Measurements from ENCODE around the gene GTF2H1.
"Not testable (repeated sequence)": the region's sequence is repeated elsewhere in the genome, so short reads cannot be mapped to it uniquely, and the experiment has no call there.

GTF2H1 gene

DNA sequence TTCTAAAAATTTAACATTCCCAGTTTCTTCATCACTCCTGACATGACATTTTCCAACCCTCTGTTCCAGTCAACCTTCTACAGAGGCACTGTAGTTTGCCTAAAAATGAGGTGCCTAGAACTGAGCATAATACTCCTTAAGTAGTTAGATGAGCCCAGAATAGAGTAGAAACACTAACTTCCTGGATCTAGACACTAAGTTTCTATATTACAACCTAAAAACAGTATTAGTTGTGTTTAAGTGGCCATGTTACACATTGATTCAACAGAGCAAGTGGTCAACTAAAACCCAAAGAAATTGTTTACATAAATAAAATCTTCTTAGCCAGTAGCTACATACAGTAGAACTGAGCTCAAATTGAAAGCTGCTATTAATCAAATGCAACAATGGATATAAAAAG lies 1.8 kb upstream of the GTF2H1 start:
- no peak for DNase-seq

DNA sequence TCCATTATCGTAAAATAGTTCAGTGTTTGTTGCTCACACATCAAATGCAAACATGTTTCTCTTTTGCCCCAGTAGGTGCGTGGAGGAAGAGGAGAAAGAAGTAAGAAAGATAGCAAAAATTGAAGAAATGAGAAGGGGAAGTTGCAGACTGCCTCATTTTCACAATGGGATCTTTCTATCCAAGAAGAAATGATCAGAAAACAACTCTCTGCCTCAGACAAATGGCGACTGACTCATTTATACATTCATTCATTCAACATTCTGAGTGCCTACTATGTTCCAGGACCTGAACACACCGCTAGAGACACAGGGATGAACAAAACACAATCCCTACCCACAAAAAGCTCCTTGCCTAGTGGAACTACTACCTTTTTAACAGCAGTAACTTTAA lies 794 bp upstream of the GTF2H1 start:
- DNase-seq = no peak

DNA sequence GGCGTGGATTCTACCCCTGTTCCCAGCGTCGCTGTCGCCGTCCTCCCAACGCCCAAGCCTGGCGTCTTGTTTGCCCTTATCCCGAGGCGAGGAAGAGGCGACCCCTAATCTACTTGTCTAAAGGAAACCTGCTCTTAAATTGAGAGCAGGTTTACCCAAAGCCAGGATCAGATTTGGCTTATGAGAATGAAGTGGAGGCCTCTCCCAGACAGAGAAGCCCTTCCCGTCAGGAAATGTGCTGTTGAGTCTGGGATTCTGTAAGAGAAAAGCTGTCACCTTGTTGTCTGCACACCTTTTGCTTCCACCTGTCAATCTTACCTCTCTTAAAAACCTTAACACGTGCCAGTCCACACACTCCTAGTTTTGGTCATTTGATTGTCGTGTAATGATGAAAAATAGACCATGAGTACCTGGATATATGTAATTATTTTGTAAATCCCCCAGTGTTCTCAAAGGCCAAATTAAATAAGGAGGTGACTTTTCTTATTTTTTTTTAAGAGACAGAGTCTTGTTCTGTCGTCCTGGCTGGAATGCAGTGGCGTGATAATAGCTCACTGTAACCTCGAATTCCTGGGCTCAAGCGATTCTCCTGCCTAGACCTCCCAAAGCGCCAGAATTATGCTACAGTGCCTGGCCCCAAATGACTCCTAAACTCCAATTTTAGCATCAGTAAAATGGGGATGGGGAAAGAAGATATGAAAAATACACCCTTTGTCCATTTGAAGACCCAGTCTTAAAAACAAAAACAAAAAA lies 627 bp downstream of the GTF2H1 start:
- no peak for DNase-seq

DNA sequence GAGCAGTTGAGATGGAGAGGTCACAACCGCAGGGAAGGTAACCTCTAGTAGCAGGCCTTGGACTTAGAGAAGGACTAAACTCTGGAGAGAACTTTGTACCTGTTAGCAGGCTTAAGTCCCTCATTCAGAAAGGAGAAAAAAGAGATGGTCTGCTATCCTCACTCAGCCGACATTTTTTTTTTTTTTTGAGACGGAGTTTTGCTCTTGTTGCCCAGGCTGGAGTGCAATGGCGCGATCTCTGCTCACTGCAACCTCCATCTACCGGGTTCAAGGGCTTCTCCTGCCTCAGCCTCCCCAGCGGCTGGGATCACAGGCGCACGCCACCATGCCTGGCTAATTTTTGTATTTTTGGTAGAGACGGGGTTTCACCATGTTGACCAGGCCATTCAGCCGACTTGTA lies 1.5 kb downstream of the GTF2H1 start:
- DNase-seq = not testable (repeated sequence)

DNA sequence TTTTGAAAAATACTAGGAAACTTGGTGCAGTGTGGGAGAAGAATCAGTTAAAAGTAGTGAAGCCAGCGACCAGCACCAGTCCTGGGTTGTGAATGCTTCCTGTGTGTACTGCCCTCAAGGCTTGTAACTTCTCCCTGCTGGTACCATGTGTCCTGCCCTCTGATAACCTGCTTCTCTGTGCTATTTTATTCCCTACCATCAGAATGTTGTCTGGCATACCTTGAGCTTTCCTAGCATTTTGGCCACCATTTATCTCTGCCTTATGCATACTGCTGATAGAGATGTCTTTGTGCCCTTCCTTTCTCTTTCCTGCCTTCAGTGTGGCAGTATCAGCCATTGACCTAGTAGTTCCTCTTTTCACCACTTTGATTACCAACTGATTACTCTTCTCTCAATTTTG lies 2.0 kb downstream of the GTF2H1 start:
- no peak for DNase-seq

DNA sequence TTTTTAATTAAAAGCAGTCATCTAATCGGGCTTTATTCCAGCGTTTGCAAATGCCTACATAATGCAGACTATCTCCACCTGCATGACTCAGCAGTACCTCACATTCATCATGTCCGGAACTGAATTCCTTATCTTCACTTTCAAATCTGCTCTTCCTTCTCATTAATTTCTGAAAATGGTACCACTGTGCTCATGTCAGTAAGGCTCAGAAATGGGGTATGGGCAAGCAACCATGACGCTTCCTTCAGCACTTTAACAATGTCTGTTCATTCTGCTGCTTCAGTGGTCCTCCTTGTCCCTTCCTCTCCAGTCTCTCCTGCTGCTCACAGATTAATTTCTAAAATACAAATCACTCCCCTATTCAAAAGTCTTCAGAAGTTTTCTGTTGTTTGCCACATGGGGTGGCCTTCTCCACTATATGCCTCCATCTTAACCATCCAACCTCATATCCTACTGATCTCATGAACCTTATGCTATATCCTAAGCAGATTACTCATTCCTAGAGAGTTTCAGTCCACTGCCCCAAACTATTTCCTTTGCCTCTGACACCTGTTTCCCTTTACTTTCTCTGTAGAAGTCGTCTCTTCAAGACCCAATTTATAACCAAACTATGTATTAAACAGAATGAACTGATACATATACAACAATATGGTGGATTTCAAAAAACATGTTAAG lies 7.0 kb downstream of the GTF2H1 start:
- DNase-seq = no peak

DNA sequence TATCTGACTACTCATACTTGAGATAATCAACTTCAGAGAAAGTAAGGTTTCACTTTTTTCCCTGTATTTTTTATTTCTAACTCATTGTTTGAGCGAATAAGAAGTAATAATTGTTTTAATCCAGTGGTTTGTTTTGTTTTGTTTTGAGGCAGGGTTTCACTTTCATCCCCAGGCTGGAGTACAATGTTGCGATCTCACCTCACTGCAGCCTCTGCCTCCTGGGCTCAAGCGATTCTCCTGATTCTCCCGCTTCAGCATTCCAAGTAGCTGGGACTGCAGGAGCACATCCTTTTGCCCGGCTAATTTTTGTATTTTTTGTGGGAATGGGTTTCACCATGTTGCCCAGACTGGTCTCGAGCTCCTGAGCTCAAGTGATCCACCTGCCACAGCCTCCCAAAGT lies 8.6 kb downstream of the GTF2H1 start:
- no peak for DNase-seq

DNA sequence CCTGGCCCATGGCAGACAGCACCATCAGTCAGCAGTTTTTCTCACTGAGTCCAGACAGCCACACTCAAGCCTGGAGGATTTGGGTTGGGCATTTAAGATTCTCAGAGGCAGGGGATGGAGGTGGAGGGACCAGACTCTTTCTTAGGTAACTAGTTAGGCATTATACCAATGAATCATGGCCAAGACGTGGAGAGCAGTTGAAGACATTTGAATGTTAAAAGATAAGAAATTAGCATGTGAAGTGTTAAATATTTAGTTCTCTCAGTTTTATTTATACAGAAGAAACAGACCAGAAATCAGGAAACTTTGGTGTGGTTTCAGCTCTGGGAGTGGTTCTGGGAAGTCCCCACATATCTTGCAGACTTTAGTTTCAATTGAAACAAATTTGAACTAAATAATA lies 9.9 kb downstream of the GTF2H1 start:
- DNase-seq = peak; percentile 8

DNA sequence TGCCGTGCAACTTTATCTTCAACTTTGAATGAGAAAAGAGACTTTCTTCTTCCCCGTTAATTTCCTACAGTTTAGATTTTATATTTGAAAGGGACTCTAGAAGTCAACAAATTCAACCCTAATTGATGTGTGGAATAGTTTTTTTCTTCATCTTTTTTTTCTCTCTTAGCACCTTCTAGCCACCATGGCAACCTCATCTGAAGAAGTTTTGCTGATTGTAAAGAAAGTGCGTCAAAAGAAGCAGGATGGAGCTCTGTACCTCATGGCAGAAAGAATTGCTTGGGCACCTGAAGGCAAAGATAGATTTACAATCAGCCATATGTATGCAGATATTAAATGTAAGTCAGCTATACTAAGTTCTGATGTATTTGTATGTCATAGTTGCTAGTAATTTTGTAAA lies 10.5 kb downstream of the GTF2H1 start:
- no peak for DNase-seq

DNA sequence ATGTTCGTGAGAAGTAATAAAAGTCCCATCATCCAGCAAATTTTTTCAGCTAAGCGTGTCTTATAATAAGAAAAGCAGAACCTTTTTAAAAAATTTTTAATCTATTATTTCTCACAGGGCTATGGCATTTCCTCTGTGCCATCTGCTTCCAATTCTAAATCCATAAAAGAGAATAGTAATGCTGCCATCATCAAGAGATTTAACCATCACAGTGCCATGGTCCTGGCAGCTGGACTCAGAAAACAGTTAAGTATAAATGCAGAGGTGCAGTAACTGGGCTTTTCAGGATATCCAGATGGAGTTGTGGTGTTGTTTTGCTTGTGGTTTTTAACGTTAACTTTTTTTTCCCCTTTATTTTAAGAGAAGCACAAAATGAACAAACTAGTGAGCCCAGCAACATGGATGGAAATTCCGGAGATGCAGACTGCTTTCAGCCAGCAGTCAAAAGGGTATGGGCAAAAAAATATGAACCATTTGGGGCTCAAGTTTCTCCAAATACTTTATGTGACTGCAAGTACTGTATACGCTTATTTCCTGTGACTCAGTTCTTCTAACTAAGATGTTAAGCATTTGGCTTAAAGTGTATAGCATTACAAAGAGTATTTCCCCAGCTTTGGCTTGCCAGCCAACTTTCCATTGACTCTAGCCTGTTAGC lies 25.2 kb downstream of the GTF2H1 start:
- DNase-seq = no peak

DNA sequence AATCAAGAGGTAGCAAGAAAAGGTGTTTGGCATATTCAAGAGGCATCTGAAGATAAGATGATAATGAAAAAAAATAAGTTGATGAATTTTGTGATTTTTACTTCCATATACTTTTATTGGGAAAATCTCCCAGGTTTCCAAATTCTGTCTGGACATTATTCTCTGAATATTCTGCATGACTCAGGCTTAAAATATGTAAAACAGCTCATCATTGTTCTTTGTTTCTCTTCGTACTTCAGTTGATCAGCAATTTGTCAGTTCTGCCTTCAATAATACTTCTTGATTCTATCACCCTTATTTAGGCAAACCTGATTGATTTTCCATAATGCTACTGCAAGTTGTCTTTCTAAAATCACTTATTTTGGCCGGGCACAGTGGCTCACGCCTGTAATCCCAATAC lies 30.2 kb downstream of the GTF2H1 start:
- DNase-seq = no peak

DNA sequence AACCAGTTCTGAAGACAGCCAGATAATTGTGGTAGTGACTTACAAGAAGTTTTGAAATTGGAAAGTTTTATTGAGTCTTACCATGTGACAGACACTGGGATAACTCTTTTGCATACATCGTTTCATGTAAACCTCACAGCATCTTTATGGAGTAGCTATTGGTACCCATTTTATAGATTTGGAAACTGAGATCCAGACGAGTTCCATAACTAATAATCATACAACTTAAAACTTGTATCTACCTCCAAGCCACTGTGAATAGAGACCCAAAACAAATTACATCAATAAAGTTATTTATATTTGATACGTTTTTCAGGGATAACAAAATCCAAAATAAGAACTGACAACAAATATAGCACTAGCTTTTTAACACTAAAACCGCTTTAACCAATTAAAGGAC lies 36.3 kb downstream of the GTF2H1 start:
- no peak for DNase-seq

DNA sequence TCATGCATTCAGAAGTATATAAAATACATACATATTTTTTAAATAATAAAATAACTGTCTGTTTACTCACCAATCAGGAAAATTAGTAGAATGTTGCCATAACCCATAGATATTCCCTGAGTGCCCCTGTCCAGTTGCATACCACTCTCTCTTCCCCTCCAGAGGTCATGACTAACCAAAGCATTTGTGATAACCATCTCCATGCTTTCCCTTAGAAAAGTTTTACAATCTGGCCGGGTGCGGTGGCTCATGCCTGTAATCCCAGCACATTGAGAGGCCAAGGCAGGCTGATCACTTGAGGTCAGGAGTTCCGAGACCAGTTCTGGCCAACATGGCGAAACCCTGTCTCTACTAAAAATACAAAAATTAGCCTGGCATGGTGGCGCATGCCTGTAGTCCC lies 38.8 kb downstream of the GTF2H1 start:
- no peak for DNase-seq

DNA sequence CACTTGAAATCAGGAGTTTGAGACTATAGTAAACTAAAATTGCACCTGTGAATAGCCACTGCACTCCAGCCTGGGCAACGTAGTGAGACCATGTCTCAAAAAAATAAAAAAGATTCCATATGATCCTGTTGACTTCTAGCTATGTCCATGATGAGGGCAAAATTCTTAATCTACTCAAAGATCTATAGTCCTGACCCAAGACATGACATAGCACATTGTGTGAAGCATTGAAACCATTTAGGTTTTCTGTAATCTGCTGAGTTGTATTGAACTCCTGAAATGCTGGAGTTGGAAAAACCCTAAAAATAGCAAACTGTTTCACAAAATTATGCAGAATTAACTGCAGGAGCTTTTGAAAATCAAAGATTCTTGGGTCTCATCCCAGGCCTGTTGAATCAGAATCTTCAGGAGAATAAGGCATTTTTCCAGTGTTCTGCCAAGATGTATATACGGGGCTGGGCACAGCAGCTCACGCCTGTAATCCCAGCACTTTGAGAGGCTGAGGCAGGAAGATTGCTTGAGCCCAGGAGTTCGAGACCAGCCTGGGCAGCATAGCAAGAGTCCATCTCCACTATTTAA lies 42.2 kb downstream of the GTF2H1 start:
- DNase-seq = no peak

DNA sequence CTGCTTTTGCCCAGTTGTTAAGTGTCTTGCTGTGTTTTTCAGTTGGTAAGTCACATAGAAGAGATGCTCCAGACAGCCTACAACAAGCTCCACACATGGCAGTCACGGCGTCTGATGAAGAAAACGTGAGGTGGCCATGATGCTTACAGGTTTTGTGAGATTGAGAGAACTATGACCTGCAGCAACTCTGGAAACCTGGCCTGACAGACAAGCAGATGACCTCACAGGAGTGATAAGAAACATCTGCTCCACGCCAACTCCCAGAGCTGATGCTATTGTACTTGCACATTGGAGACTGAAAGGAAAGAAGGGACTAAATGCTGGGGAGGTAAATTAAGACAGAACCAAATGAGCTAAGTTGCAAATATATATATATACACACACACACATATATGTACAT lies 43.4 kb downstream of the GTF2H1 start:
- no peak for DNase-seq

DNA sequence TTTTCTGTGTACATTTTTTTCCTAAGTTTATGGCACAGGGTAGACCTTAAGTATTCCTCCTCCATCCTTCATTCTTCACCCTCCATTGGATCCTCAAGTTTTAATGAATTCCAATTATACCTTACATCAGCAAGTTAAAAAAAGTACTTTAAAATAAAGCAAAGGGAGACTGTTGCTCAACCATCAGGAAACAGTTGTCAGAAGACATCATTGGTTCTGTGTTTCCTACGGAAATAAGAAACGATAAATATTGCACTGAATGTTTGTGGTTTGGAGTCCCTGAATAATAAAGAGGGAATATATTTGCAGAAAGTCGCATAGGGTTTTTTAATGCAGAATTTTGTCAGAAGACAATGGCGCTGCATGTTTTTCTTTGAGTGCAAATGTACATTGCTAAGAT lies 43.9 kb downstream of the GTF2H1 start:
- no peak for DNase-seq

DNA sequence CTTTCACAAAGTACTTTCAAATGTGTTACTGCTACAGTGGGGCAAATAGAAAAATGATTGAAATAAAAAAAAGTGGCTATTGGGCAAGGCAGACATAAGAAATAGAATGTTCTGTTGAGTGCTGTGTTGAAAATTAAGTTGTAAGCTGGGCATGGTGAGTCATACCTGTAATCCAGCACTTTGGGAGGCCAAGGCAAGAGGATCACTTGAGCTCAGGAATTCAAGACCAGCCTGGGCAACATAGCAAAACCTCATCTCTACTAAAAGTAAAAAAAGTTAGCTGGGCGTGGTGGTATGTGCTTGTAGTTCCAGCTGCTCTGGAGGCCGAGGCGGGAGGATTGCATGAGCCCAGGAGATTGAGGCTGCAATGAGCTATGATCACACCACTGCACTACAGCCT lies 45.1 kb downstream of the GTF2H1 start:
- DNase-seq = no peak

DNA sequence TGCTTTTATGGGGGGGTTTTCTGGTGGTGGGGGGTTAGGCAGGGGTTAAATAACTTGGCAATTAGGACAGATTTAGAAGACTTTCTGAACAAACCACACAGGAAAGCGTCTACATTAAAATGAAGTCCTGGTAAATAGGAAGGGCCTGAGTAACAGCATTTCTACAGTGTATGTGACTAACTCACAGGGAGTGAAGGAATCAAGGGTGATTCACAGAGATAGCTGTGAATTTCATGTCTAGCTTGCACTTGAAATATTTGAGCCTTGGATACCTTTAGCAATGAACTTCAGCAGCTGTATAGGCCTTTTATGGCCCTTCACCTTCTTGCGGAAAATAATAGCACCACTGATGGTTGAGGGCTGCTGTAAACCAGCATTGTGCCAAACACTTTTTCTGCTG lies 45.9 kb downstream of the GTF2H1 start:
- no peak for DNase-seq

DNA sequence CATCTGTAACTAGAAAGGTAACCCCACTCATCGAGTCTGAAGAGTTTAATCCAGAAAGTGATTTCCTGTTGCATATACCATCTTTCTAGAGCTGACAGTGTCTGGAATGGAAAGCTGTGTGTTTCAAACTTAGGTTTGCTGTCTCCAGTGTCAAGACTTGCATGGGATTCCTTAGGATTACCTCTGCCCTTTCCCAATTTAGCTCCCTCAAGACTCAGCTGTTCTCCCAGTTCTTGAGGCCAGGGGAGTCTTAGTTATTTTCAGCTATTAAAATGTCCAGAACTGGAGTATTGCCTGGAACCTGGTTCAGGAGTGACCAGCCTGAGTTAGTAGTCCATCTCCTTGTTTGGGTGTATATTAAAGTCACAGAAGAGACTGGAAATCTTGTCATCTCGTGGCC lies 47.0 kb downstream of the GTF2H1 start:
- DNase-seq = no peak

DNA sequence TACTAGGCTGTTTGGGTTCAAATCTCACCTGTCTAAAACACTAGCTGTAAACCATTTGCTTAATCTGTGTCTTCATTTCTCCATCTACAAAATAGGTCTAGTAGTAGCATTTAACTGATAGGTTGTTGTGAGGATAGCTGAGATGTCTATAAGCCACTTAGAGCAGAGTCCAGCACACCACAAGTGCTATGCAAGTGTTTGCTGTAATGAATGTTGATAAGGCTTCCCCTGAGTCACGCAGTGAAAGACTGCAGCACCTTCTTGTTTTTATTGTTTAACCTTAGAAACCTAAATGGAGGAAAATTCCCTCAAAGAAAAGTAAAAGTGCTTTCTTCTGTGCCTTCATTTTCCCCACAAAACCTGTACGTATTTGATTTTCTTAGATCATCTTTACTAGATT lies 48.9 kb downstream of the GTF2H1 start:
- no peak for DNase-seq

DNA sequence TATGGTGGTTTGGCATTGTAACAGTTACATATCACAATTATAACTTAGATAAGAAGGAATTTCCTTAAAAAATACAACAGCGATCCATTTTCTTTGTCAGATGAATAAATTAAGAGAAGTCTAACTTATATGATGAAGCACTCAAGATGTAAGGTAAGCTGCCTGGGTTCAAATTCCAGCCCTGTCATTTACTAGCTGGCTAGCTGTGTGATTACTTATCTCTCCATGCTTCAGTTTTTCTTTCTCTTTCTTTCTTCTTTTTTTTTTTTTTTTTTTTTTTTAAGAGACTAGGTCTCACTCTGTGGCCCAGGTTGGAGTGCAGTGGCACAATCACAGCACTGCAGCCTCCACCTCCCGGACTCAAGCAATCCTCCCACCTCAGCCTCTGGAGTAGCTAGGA lies 49.8 kb downstream of the GTF2H1 start:
- DNase-seq = no peak

DNA sequence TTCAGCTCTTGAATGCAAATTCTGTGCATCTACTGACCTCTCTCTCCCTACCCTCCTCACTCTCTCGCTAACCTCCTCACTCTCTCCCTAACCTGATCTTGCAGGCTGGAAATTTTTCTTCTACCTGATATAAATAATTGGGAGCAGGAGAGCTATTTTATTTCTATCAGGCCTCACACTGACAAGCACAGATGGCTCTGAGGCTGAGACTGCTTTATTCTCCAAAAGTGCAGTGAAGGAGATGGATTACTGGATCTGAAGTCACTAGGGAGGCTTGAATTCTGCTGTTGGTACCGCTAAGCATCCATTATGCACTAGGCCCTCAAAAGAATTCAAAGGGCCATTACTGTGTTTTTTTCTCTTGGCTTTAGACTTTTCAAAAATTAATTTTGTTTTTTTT lies 52.6 kb downstream of the GTF2H1 start:
- no peak for DNase-seq

DNA sequence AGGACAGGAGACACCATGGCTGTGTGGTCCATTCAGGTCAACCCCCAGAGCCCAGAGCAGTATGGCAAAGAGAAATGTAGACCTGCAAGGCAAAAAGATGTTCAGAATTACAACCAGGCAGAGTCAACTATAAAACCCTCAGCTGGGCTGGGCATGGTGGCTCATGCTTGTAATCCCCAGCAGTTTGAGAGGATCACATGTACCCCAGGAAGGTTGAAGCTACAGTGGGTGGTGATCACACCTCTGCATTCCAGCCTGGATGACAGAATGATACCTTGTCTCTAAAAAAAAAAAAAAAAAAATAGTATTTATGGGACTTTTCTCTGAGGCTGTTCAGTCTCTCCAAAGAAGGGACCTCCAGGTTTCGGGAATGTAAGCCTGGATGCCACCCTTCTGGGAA lies 53.6 kb downstream of the GTF2H1 start:
- no peak for DNase-seq

DNA sequence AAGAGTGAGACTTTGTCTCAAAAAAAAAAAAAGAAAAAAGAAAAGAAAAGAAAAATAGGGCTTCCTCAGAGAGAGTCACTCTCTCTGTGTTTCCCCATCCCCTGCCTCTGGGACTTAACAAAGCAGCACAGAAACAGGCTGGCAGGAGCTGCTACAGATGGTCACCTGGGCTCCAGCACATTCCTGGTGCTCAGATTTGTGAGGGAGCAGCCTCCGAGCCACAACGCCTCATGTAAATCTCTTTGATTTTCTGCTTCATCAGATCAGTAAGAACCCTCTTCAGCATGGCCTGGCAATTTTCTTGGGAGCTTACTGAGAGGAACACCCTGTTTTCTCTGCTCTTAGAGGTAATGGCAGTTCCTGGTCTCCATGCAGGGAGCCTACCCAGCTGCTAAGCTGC lies 56.8 kb downstream of the GTF2H1 start:
- no peak for DNase-seq

All from CD4-positive, alpha-beta T cell treated with Interleukin-17A for 4 hours (primary cell).